Endodermal cell (in vitro differentiated cells): Measurements from ENCODE around the gene CNOT10. TPM values are rescaled to one million over a fixed set of nuclear protein-coding genes. Genes with fewer than 3 reads are reported as not detected.

Source experiments
- DNase-seq: peaks from one replicate; pipeline ENCODE4 v3.0.0-alpha.2; 2017
- H3K27ac ChIP-seq: 2 replicates; pipeline ENCODE4 v1.5.1; 2013; ENCODE audit warnings: mild to moderate bottlenecking, low read depth, low read length, moderate library complexity
- H3K27me3 ChIP-seq: 2 replicates; pipeline ENCODE4 v1.6.1; 2013; ENCODE audit warnings: mild to moderate bottlenecking, low read length, moderate library complexity; ENCODE audit not compliant: insufficient read depth, control insufficient read depth, poor library complexity, severe bottlenecking
- H3K36me3 ChIP-seq: 2 replicates; pipeline ENCODE4 v1.7.0; 2013; ENCODE audit warnings: mild to moderate bottlenecking, low read length, moderate library complexity; ENCODE audit not compliant: control insufficient read depth, insufficient read depth
- H3K4me1 ChIP-seq: one replicate; pipeline ENCODE4 v1.7.0; 2013; ENCODE audit warnings: low read length; ENCODE audit not compliant: control insufficient read depth, insufficient read depth
- H3K4me3 ChIP-seq: 2 replicates; pipeline ENCODE4 v1.5.1; 2013; ENCODE audit warnings: mild to moderate bottlenecking, low read length, moderate library complexity
- H3K9ac ChIP-seq: 2 replicates; pipeline ENCODE4 v1.6.1; 2013; ENCODE audit warnings: mild to moderate bottlenecking, low read length, moderate library complexity; ENCODE audit not compliant: poor library complexity, severe bottlenecking; ENCODE audit errors: extremely low read depth
- H3K9me3 ChIP-seq: 2 replicates; pipeline ENCODE4 v1.6.1; 2013; ENCODE audit warnings: mild to moderate bottlenecking, low read length, moderate library complexity; ENCODE audit not compliant: control insufficient read depth
- H3K27ac Mint-ChIP-seq: 2 replicates; pipeline ENCODE4 v1.8.0; 2020; ENCODE audit warnings: mixed read lengths
- H3K27me3 Mint-ChIP-seq: 2 replicates; pipeline ENCODE4 v1.8.0; 2021; ENCODE audit warnings: mild to moderate bottlenecking, mixed read lengths; ENCODE audit not compliant: insufficient read depth
- H3K36me3 Mint-ChIP-seq: 2 replicates; pipeline ENCODE4 v1.8.0; 2020; ENCODE audit warnings: low read depth, mixed read lengths
- H3K4me1 Mint-ChIP-seq: 2 replicates; pipeline ENCODE4 v1.8.0; 2020; ENCODE audit warnings: mixed read lengths
- H3K4me3 Mint-ChIP-seq: 2 replicates; pipeline ENCODE4 v1.8.0; 2020; ENCODE audit warnings: mild to moderate bottlenecking, moderate library complexity, mixed read lengths
- H3K9me3 Mint-ChIP-seq: 2 replicates; pipeline ENCODE4 v1.8.0; 2020; ENCODE audit warnings: mild to moderate bottlenecking, mixed read lengths
- WGBS, 2 experiments: methylation state at CpG; one replicate each; pipeline versions ENCODE4 v1.1.5 to v1.1.7; 2013; ENCODE audit warnings: missing lambda C conversion rate in 2 of 2, mixed read lengths in 1 of 2; ENCODE audit not compliant: insufficient coverage in 1 of 2, insufficient read length in 1 of 2; 5-methylcytosine and 5-hydroxymethylcytosine counted together
- total RNA-seq, 2 donors: library from RNA; stranded (reverse); fragmentation: NEBNext Ultra II Directional in 1 of 2; extraction: Animal tissue kit (Norgen Biotek cat#: 25700) in 1 of 2; gene quantifications; 2 replicates in 1 of 2; 3 replicates in 1 of 2; pipeline ENCODE4 v1.2.1, GENCODE V29; 2021
- TF ChIP-seq, protein P1 (sequence below): fragments of 200-600 bp; sonication (generic); conservative IDR thresholded peaks from 2 replicates; pipeline ENCODE4 v1.5.0; 2021; ENCODE audit warnings: antibody characterized with exemption, mild to moderate bottlenecking

CNOT10 gene
- total RNA-seq, 2 donors from 2014 or later: 53.6 to 54.1 TPM

GRCh38 chr3:32675650-32676049 is 9.3 kb upstream of the CNOT10 start:
- 87 to 88% methylated on average over 1 of the region's 1 CpG for WGBS, 2 experiments
- Mint-ChIP-seq H3K36me3 (no peaks in the 10 kb centered on the region), H3K27me3 (no peaks in the 10 kb centered on the region), H3K4me1 (no peaks in the 10 kb centered on the region), H3K4me3 (no peak overlapping the region), H3K27ac (no peak overlapping the region), H3K9me3 (peaks cover 7% of the 10 kb centered on the region)
- TF ChIP-seq, protein P1, sequence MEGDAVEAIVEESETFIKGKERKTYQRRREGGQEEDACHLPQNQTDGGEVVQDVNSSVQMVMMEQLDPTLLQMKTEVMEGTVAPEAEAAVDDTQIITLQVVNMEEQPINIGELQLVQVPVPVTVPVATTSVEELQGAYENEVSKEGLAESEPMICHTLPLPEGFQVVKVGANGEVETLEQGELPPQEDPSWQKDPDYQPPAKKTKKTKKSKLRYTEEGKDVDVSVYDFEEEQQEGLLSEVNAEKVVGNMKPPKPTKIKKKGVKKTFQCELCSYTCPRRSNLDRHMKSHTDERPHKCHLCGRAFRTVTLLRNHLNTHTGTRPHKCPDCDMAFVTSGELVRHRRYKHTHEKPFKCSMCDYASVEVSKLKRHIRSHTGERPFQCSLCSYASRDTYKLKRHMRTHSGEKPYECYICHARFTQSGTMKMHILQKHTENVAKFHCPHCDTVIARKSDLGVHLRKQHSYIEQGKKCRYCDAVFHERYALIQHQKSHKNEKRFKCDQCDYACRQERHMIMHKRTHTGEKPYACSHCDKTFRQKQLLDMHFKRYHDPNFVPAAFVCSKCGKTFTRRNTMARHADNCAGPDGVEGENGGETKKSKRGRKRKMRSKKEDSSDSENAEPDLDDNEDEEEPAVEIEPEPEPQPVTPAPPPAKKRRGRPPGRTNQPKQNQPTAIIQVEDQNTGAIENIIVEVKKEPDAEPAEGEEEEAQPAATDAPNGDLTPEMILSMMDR: no peak
- Histone ChIP-seq H3K9ac (no peak overlapping the region), H3K9me3 (peaks cover 2% of the 10 kb centered on the region), H3K27ac (no peak overlapping the region), H3K36me3 (no peaks in the 10 kb centered on the region), H3K4me3 (no peak overlapping the region), H3K27me3 (no peaks in the 10 kb centered on the region), H3K4me1 (no peaks in the 10 kb centered on the region)
- DNase-seq: no peak

GRCh38 chr3:32681811-32682210 is 3.2 kb upstream of the CNOT10 start:
- Mint-ChIP-seq H3K27ac (no peak overlapping the region), H3K4me1 (peaks cover 12% of the 10 kb centered on the region), H3K4me3 (no peak overlapping the region), H3K9me3 (no peaks in the 10 kb centered on the region), H3K27me3 (no peaks in the 10 kb centered on the region), H3K36me3 (no peaks in the 10 kb centered on the region)
- Histone ChIP-seq H3K27me3 (no peaks in the 10 kb centered on the region), H3K27ac (no peak overlapping the region), H3K36me3 (no peaks in the 10 kb centered on the region), H3K9me3 (no peaks in the 10 kb centered on the region), H3K9ac (no peak overlapping the region), H3K4me1 (peaks cover 3% of the 10 kb centered on the region), H3K4me3 (no peak overlapping the region)
- TF ChIP-seq, protein P1: no peak
- WGBS, 2 experiments: 80 to 95% methylated on average over 1 to 4 of the region's 4 CpGs
- DNase-seq: no peak

DNA sequence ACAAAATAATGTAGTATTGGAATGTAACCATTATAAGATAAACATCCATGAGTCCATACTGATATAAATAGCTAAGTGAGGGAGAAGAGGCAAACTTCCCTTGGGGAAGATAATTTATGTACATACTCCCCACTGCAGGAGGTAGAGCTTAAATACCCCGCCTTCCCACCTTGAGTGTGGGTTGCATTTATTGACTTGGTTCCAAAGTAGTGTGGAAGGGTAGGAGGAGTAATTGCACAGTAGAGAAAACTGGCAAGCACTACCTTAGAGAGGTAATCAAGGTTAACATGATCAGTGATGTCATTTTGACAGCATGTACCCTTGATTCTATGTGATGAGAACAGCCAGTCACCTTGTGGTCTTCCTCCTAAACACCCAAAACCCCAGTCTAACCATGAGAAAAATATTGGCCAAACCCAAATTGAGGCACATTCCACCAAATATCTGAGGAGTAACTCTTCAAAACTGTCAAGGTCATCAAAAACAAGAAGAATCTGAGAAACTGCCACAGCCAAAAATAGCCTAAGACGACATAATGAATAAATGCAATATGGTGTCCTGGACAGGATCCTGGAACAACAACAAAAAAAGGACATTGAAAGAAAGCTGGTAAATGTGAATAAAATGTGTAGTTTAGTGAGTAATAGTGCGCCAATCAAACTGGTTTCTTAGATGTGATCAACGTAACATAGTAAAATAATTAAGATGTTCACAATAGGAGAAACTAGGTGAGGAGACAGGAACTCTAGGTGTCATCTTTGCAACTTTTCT is 774 bp upstream of the CNOT10 start:
- Mint-ChIP-seq H3K4me1 (peaks cover 18% of the 10 kb centered on the region), H3K27me3 (no peaks in the 10 kb centered on the region), H3K36me3 (peaks cover 5% of the 10 kb centered on the region), H3K9me3 (no peaks in the 10 kb centered on the region), H3K4me3 (peak overlapping the region; percentile 91), H3K27ac (peak overlapping the region; percentile 94)
- no peaks in the 10 kb centered on the region for H3K9me3 ChIP-seq
- TF ChIP-seq, protein P1: no peak
- H3K4me1 ChIP-seq: peaks cover 4% of the 10 kb centered on the region
- DNase-seq: no peak
- H3K27me3 ChIP-seq: no peaks in the 10 kb centered on the region
- H3K4me3 ChIP-seq: peak overlapping the region; percentile 90
- H3K36me3 ChIP-seq: no peaks in the 10 kb centered on the region
- peak overlapping the region; percentile 79 for H3K27ac ChIP-seq
- WGBS, 2 experiments: 80 to 85% methylated on average over 4 of the region's 4 CpGs
- H3K9ac ChIP-seq: peak overlapping the region; percentile 47
